Type B pancreatic cell (in vitro differentiated cells): ENCODE measurements around the gene OR14A16. TPM values are rescaled to one million over a fixed set of nuclear protein-coding genes. Genes with fewer than 3 reads are reported as not detected.

ENCODE experiments used
- DNase-seq: peaks from one replicate; pipeline ENCODE4 v3.0.0; 2021; ENCODE audit warnings: mixed read lengths; ENCODE audit not compliant: unreplicated experiment; ENCODE audit errors: extremely low spot score
- H3K27ac Mint-ChIP-seq: 2 replicates; pipeline ENCODE4 v1.8.0; 2021; ENCODE audit warnings: mild to moderate bottlenecking, mixed read lengths
- H3K27me3 Mint-ChIP-seq: 2 replicates; pipeline ENCODE4 v1.8.0; 2021; ENCODE audit warnings: mixed read lengths
- H3K36me3 Mint-ChIP-seq: 2 replicates; pipeline ENCODE4 v1.8.0; 2021; ENCODE audit warnings: mixed read lengths
- H3K4me1 Mint-ChIP-seq: one replicate; pipeline ENCODE4 v1.8.0; 2021; ENCODE audit warnings: mixed read lengths; ENCODE audit not compliant: unreplicated experiment
- H3K4me3 Mint-ChIP-seq: 2 replicates; pipeline ENCODE4 v1.8.0; 2021; ENCODE audit warnings: mild to moderate bottlenecking, mixed read lengths
- H3K9me3 Mint-ChIP-seq: 2 replicates; pipeline ENCODE4 v1.8.0; 2021; ENCODE audit warnings: mixed read lengths
- CTCF ChIP-seq: fragments of 200-600 bp; sonication (generic); conservative IDR thresholded peaks from 2 replicates; pipeline ENCODE4 v1.5.0; 2021; ENCODE audit warnings: antibody characterized with exemption, mild to moderate bottlenecking
- total RNA-seq: library from RNA; stranded (reverse); gene quantifications from 2 replicates; pipeline ENCODE4 v1.2.1, GENCODE V29; 2021; ENCODE audit warnings: low replicate concordance

OR14A16 gene
- total RNA-seq, 1 donor from 2014 or later: not detected

- H3K4me1 Mint-ChIP-seq: no peaks in the 10 kb centered on the region
- H3K4me3 Mint-ChIP-seq: peak within 1 kb of the TSS; percentile 75
- DNase-seq: no peak
- TF ChIP-seq CTCF: peak; percentile 63
- H3K27me3 Mint-ChIP-seq: peaks cover 34% of the 10 kb centered on the region
- no peaks in the 10 kb centered on the region for H3K36me3 Mint-ChIP-seq
- H3K9me3 Mint-ChIP-seq: peaks cover 5% of the 10 kb centered on the region
- no peak within 1 kb of the TSS for H3K27ac Mint-ChIP-seq
Measured at GRCh38 chr1:247857069-247857984, 33.4 kb upstream of the OR14A16 start, which contains the start of gene TRIM58. Gene TRIM58, plus strand, starts transcription at chr1:247857187. Its CDS starts 60 bp downstream, at chr1:247857247.

GRCh38 chr1:247855911-247856310 is 32.0 kb upstream of the OR14A16 start:
- Mint-ChIP-seq H3K27ac (no peak overlapping the region), H3K9me3 (peaks cover 5% of the 10 kb centered on the region), H3K4me3 (peak overlapping the region; percentile 39), H3K27me3 (peaks cover 34% of the 10 kb centered on the region), H3K36me3 (no peaks in the 10 kb centered on the region), H3K4me1 (no peaks in the 10 kb centered on the region)
- DNase-seq: no peak
- TF ChIP-seq CTCF: no peak

- Mint-ChIP-seq H3K36me3 (no peaks in the 10 kb centered on the region), H3K27ac (no peak overlapping the region), H3K4me1 (no peaks in the 10 kb centered on the region), H3K4me3 (no peak overlapping the region), H3K27me3 (peaks cover 34% of the 10 kb centered on the region), H3K9me3 (peaks cover 5% of the 10 kb centered on the region)
- DNase-seq: no peak
- TF ChIP-seq CTCF: no peak
Measured at GRCh38 chr1:247854899-247855545, 31.1 kb upstream of the OR14A16 start.

- Mint-ChIP-seq H3K4me3 (no peak overlapping the region), H3K9me3 (no peaks in the 10 kb centered on the region), H3K4me1 (no peaks in the 10 kb centered on the region), H3K27me3 (peaks cover 5% of the 10 kb centered on the region), H3K27ac (no peak overlapping the region), H3K36me3 (no peaks in the 10 kb centered on the region)
- TF ChIP-seq CTCF: no peak
- DNase-seq: no peak
Measured at GRCh38 chr1:247849616-247850015, 25.7 kb upstream of the OR14A16 start.

GRCh38 chr1:247848346-247848745 is 24.4 kb upstream of the OR14A16 start:
- Mint-ChIP-seq H3K4me1 (no peaks in the 10 kb centered on the region), H3K4me3 (no peak overlapping the region), H3K9me3 (no peaks in the 10 kb centered on the region), H3K36me3 (no peaks in the 10 kb centered on the region), H3K27me3 (no peaks in the 10 kb centered on the region), H3K27ac (no peak overlapping the region)
- no peak for DNase-seq
- no peak for TF ChIP-seq CTCF
